ENCODE results near the gene KIF26A. TPM values are rescaled to one million over a fixed set of nuclear protein-coding genes. Genes with fewer than 3 reads are reported as not detected.

Gene KIF26A
- total and polyA plus RNA-seq, 8 donors: 3.6 to 13.2 (median 7.1) TPM

GRCh38 chr14:104192883-104193245 is 54.5 kb downstream of the KIF26A start:
- no peak for ATAC-seq
- no peaks in the 10 kb centered on the region for H3K36me3 ChIP-seq
- peak in 1 of 6 donors; percentile 53 for DNase-seq
- intact Hi-C loops (cut with DNase I): no loop called here
- no peak for FAIRE-seq
- TF ChIP-seq CTCF (IDR thresholded peaks at IDR 0.05): no peak
- H3K27ac ChIP-seq: no peak overlapping the region
- H3K4me3 ChIP-seq: no peak overlapping the region
- WGBS, 2 donors: 85 to 92% methylated on average over 10 of the region's 10 CpGs
- no peaks in the 10 kb centered on the region for H3K4me1 ChIP-seq
- H3K9me3 ChIP-seq: no peaks in the 10 kb centered on the region
- H3K27me3 ChIP-seq: no peaks in the 10 kb centered on the region

GRCh38 chr14:104194016-104194415 is 55.6 kb downstream of the KIF26A start:
- no peak for TF ChIP-seq CTCF (IDR thresholded peaks at IDR 0.05)
- no peak overlapping the region for H3K27ac ChIP-seq
- no peaks in the 10 kb centered on the region for H3K27me3 ChIP-seq
- no peaks in the 10 kb centered on the region for H3K9me3 ChIP-seq
- H3K4me3 ChIP-seq: no peak overlapping the region
- no peak for ATAC-seq
- FAIRE-seq: no peak
- WGBS, 2 donors: 76 to 83% methylated on average over 14 of the region's 14 CpGs
- H3K4me1 ChIP-seq: no peaks in the 10 kb centered on the region
- peak in 1 of 6 donors; percentile 34 for DNase-seq
- intact Hi-C loops (cut with DNase I): no loop called here
- no peaks in the 10 kb centered on the region for H3K36me3 ChIP-seq

GRCh38 chr14:104194716-104195115 is 56.3 kb downstream of the KIF26A start:
- Histone ChIP-seq H3K27me3 (no peaks in the 10 kb centered on the region), H3K4me3 (no peak overlapping the region), H3K4me1 (no peaks in the 10 kb centered on the region), H3K27ac (no peak overlapping the region), H3K36me3 (no peaks in the 10 kb centered on the region), H3K9me3 (no peaks in the 10 kb centered on the region)
- intact Hi-C loops (cut with DNase I): no loop called here
- DNase-seq (peak in 1 of 6 donors; percentile 37), ATAC-seq (no peak), FAIRE-seq (no peak)
- TF ChIP-seq CTCF (IDR thresholded peaks at IDR 0.05): no peak
- WGBS, 2 donors: 76 to 90% methylated on average over 9 to 11 of the region's 11 CpGs

- no peak overlapping the region for H3K27ac ChIP-seq
- TF ChIP-seq CTCF (IDR thresholded peaks at IDR 0.05): no peak
- no peak overlapping the region for H3K4me3 ChIP-seq
- H3K36me3 ChIP-seq: no peaks in the 10 kb centered on the region
- no peak for ATAC-seq
- no peak for FAIRE-seq
- H3K9me3 ChIP-seq: no peaks in the 10 kb centered on the region
- 73 to 88% methylated on average over 16 of the region's 16 CpGs for WGBS, 2 donors
- intact Hi-C loops (cut with DNase I): no loop called here
- no peaks in the 10 kb centered on the region for H3K4me1 ChIP-seq
- no peaks in the 10 kb centered on the region for H3K27me3 ChIP-seq
- DNase-seq: peak in 1 of 6 donors; percentile 46
These were observed 57.0 kb downstream of the KIF26A start for GRCh38 chr14:104195361-104195760.

- intact Hi-C loops (cut with DNase I): no loop called here
- H3K27ac ChIP-seq: no peak overlapping the region
- ATAC-seq (peak in 1 of 4 donors; percentile 29), DNase-seq (no peak), FAIRE-seq (no peak)
- H3K4me1 ChIP-seq: no peaks in the 10 kb centered on the region
- H3K9me3 ChIP-seq: no peaks in the 10 kb centered on the region
- WGBS, 2 donors: 19 to 23% methylated on average over 17 of the region's 17 CpGs
- TF ChIP-seq CTCF (IDR thresholded peaks at IDR 0.05): no peak
- H3K36me3 ChIP-seq: no peaks in the 10 kb centered on the region
- H3K27me3 ChIP-seq: no peaks in the 10 kb centered on the region
- no peak overlapping the region for H3K4me3 ChIP-seq
These were observed 57.5 kb downstream of the KIF26A start for GRCh38 chr14:104195878-104196277.
